ENCODE data around the gene AGMO. TPM values are rescaled to one million over a fixed set of nuclear protein-coding genes. Genes with fewer than 3 reads are reported as not detected.

AGMO gene
- total and polyA plus RNA-seq, 12 donors: 0.12 to 0.70 (median 0.40) TPM

DNA sequence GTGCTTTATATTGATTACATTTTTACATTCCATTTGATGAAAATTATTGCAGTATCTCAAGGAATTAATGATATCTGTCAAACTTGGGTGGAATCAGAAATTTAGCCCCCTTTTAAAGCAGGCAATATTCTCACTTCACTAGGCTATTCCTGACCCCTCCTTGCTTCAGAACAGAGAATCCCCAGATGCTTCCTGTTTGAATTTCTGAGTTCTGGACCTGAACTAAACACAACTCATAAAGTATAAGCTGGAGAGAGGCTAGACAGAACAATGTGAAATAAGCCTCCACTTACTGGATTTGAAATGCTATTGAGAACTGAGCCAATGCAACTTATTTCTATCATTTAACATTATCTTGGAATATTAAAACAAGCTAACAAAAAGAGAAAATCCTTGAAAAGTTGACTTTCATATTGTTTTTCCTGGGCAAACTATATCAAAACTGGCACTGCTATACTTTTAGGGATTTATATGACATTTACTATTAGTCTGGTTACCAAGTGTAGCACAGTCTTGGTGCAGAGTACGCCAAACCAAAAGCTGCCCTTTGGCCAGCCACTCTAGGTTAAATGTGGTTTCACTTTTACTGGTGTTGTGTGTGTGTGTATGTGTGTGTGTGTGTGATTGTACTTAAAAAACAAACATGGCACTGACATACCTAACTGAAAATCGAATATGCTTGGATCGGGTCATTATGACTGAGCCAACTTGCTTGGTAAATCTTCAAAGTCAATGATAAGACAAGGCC, 19.0 kb upstream of the AGMO start:
- Histone ChIP-seq H3K4me3 (no peak overlapping the region), H3K27ac (peak overlapping the region in 3 of 10 donors; percentile 1 to 41 (median 29)), H3K27me3 (no peaks in the 10 kb centered on the region), H3K36me3 (no peaks in the 10 kb centered on the region), H3K9me3 (peaks cover 0 to 20% (median 11%) of the 10 kb centered on the region in 11 donors), H3K4me1 (peaks cover 0 to 16% (median 5%) of the 10 kb centered on the region in 9 donors)
- ATAC-seq: peak in 2 of 8 donors; percentile 52 to 78
- intact Hi-C loops (cut with DNase I): no loop called here
- WGBS, 2 donors: 77 to 87% methylated on average over 3 of the region's 3 CpGs
- no peak for TF ChIP-seq CTCF (IDR thresholded peaks at IDR 0.05)
- DNase-seq: no peak

DNA sequence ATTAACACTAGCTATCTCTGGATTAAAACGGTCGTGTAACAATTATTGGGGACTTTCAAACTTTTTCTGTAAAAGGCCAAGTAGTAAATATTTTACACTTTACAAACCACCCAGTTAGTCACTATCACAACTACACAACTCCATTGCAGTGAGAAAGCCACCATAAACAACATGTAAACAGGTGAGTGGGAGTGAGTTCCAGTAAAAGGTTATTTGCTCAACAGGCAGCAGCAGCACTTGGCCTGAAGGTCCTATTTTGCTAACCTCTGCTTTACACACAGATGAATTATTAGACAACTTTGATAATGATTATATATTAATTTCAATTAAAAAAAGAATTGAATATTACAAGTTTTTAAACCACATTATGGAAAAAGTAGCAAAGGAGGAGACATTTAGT, 15.8 kb upstream of the AGMO start:
- no peak for DNase-seq
- WGBS, 2 donors: 95 to 96% methylated on average over 2 of the region's 2 CpGs
- H3K4me3 ChIP-seq: no peak overlapping the region
- H3K27ac ChIP-seq: no peak overlapping the region
- no peak for TF ChIP-seq CTCF (IDR thresholded peaks at IDR 0.05)
- ATAC-seq: no peak
- intact Hi-C loops (cut with DNase I): loop anchor here in 1 of 10 donors (5.0 kb wide), 1 partner anchor 490 kb away; no protein-coding TSS in a partner anchor
- no peaks in the 10 kb centered on the region for H3K36me3 ChIP-seq
- H3K9me3 ChIP-seq: no peaks in the 10 kb centered on the region
- peaks cover 0 to 16% (median 5%) of the 10 kb centered on the region in 9 donors for H3K4me1 ChIP-seq
- no peaks in the 10 kb centered on the region for H3K27me3 ChIP-seq

DNA sequence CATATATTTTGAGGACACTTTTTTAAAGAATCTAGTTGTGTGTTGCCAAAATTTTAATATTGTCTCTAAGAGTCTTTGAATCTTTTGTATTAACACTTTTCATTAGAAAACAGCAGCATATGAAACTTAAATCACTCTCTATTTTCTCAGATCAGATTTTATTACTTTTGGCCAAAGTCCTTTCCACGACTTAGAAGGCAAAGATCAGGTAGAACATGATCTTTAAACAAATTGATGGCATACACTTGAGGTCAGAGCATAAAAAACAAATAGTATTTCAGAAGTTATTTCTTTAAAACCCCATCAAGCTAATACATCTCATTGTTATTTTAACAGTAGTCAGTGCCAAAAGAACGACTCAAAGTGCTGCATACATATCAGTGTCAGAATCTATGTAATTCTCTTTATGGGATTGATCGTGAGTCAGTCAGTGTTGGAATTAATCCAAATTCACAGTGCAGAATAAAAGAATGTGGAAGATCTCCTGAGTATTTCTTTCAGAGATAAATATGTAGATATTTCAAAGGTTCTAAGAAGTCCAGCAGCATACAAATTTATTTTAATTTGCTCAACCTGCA, 9.6 kb upstream of the AGMO start:
- H3K27ac ChIP-seq: no peak overlapping the region
- DNase-seq (no peak), ATAC-seq (no peak)
- no peak overlapping the region for H3K4me3 ChIP-seq
- no peak for TF ChIP-seq CTCF (IDR thresholded peaks at IDR 0.05)
- no peaks in the 10 kb centered on the region for H3K9me3 ChIP-seq
- no peaks in the 10 kb centered on the region for H3K36me3 ChIP-seq
- no peaks in the 10 kb centered on the region for H3K4me1 ChIP-seq
- WGBS, 2 donors: 57 to 61% methylated on average over 3 of the region's 3 CpGs
- intact Hi-C loops (cut with DNase I): no loop called here
- H3K27me3 ChIP-seq: no peaks in the 10 kb centered on the region

DNA sequence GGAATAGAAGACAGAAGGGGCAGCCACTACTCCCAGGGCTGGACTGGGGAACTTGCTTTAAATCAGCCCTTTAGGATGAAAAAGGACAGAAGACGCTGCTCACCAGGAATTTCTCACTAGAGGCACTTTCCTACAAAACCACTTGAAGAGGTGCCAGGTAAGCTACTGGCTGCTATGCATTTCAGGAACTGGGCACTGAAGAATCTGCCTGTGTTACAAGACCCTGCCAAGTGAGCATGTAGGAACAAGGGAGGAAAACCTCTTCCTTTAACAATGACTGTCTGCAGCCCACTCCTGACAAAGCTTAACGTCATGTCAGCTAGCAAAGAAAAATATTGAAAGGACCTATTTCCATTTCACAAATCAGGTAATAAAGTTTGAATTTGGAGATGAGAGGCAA, 5.8 kb upstream of the AGMO start:
- TF ChIP-seq CTCF (IDR thresholded peaks at IDR 0.05): no peak
- Histone ChIP-seq H3K27me3 (no peaks in the 10 kb centered on the region), H3K27ac (no peak overlapping the region), H3K9me3 (no peaks in the 10 kb centered on the region), H3K4me1 (peaks cover 0 to under 1% (median 0%) of the 10 kb centered on the region in 9 donors), H3K4me3 (no peak overlapping the region), H3K36me3 (no peaks in the 10 kb centered on the region)
- ATAC-seq: no peak
- WGBS, 2 donors: 68 to 73% methylated on average over 2 of the region's 2 CpGs
- no peak for DNase-seq
- intact Hi-C loops (cut with DNase I): loop anchor here in 3 of 10 donors (10.0 kb wide), 3 partner anchors 53 to 243 kb away; no protein-coding TSS in a partner anchor

Data from heart right ventricle (tissue), 16 donors.